Hematopoietic multipotent progenitor cell (in vitro differentiated cells): ENCODE results near the gene MYL5. TPM values are rescaled to one million over a fixed set of nuclear protein-coding genes. Genes with fewer than 3 reads are reported as not detected.
"Not testable (repeated sequence)": the region's sequence is repeated elsewhere in the genome, so short reads cannot be mapped to it uniquely, and the experiment has no call there.

ENCODE experiments used
- DNase-seq, 3 donors: peaks; one replicate each; pipeline ENCODE4 v3.0.0-alpha.2; 2011 to 2015; ENCODE audit warnings: low read depth in 2 of 3, low spot score in 2 of 3
- total RNA-seq: library from RNA; depleted of rRNA; stranded (reverse); fragments of >200 nt; gene quantifications from one replicate; pipeline ENCODE4 v1.2.3, GENCODE V29; 2012

Gene MYL5
- total RNA-seq, result 13.2 TPM

- peak; percentile 97 to 100 (median 98) for DNase-seq
These were observed at the start of gene MYL5, which contains the start of gene ATP5ME for GRCh38 chr4:674172-675035. TSS of gene MYL5 (plus strand) at chr4:674542. CDS start at chr4:678027, 3,485 bp downstream. TSS of gene ATP5ME (minus strand) at chr4:674276. CDS start at chr4:674247, 29 bp downstream.

GRCh38 chr4:624705-625590 is 49.4 kb upstream of the MYL5 start, which contains the start of gene PDE6B:
TSS of gene PDE6B (plus strand) at chr4:625573. CDS start at chr4:625627, 54 bp downstream.
- no peak for DNase-seq

- no peak for DNase-seq
These were observed 48.6 kb upstream of the MYL5 start for GRCh38 chr4:625631-626161.

GRCh38 chr4:626201-627091 is 47.9 kb upstream of the MYL5 start:
- DNase-seq, result no peak

- no peak for DNase-seq
These were observed 46.8 kb upstream of the MYL5 start for GRCh38 chr4:627347-628125.

GRCh38 chr4:628311-628741 is 46.0 kb upstream of the MYL5 start:
- no peak for DNase-seq

GRCh38 chr4:628821-629635 is 45.3 kb upstream of the MYL5 start:
- no peak for DNase-seq

- DNase-seq, result no peak
These were observed 44.8 kb upstream of the MYL5 start for GRCh38 chr4:629636-629914.

- no peak for DNase-seq
These were observed 44.3 kb upstream of the MYL5 start for GRCh38 chr4:629915-630641.

- DNase-seq, result no peak
These were observed 43.7 kb upstream of the MYL5 start for GRCh38 chr4:630656-631055.

GRCh38 chr4:632196-632790 is 42.0 kb upstream of the MYL5 start:
- no peak for DNase-seq

GRCh38 chr4:632926-633325 is 41.4 kb upstream of the MYL5 start:
- DNase-seq, result no peak

- no peak for DNase-seq
These were observed 40.9 kb upstream of the MYL5 start for GRCh38 chr4:633406-633805.

- no peak for DNase-seq
These were observed 40.3 kb upstream of the MYL5 start for GRCh38 chr4:633976-634598.

GRCh38 chr4:634599-634985 is 39.8 kb upstream of the MYL5 start:
- DNase-seq, result no peak

- DNase-seq, result not testable (repeated sequence)
These were observed 39.1 kb upstream of the MYL5 start for GRCh38 chr4:635066-635835.
